Bronchial epithelial cell (primary cell): ENCODE results near the gene PWWP2A. TPM values are rescaled to one million over a fixed set of nuclear protein-coding genes. Genes with fewer than 3 reads are reported as not detected.

Experiments used
- DNase-seq: peaks from one replicate; pipeline ENCODE4 v3.0.0-alpha.2; 2010; ENCODE audit warnings: low read depth
- FAIRE-seq: peaks from 2 replicates; lab custom pipeline; 2011; peaks lifted over from hg19 to GRCh38; lab: Jason Lieb, UNC
- H3K27me3 ChIP-seq: 2 replicates; pipeline ENCODE4 v1.5.1; 2011; ENCODE audit warnings: low read length; ENCODE audit not compliant: control insufficient read depth, insufficient read depth
- H3K36me3 ChIP-seq: 2 replicates; pipeline ENCODE4 v1.5.1; 2011; ENCODE audit warnings: low read length; ENCODE audit not compliant: control insufficient read depth, insufficient read depth
- H3K4me3 ChIP-seq: 2 replicates; pipeline ENCODE4 v1.5.1; 2011; ENCODE audit warnings: mild to moderate bottlenecking, low read depth, low read length, control low read depth
- total RNA-seq: library from RNA; depleted of rRNA; stranded (reverse); fragments of >200 nt; gene quantifications from 2 replicates; pipeline ENCODE4 v1.2.1, GENCODE V29; 2014
- TF ChIP-seq, protein P1 (sequence below): IDR thresholded peaks from 2 replicates; pipeline ENCODE4 v1.5.1; 2011; ENCODE audit warnings: mild to moderate bottlenecking, moderate library complexity, low read length, control low read depth, inconsistent platforms; ENCODE audit not compliant: insufficient read depth, severe bottlenecking

Gene PWWP2A
- total RNA-seq, 1 donor from 2014 or later = 10.8 TPM

GRCh38 chr5:160054047-160054446, 65.2 kb downstream of the PWWP2A start:
- H3K36me3 ChIP-seq = peaks cover 10% of the 10 kb centered on the region
- peak; percentile 4 for DNase-seq

GRCh38 chr5:160049099-160049498, 70.2 kb downstream of the PWWP2A start:
- TF ChIP-seq, protein P1, sequence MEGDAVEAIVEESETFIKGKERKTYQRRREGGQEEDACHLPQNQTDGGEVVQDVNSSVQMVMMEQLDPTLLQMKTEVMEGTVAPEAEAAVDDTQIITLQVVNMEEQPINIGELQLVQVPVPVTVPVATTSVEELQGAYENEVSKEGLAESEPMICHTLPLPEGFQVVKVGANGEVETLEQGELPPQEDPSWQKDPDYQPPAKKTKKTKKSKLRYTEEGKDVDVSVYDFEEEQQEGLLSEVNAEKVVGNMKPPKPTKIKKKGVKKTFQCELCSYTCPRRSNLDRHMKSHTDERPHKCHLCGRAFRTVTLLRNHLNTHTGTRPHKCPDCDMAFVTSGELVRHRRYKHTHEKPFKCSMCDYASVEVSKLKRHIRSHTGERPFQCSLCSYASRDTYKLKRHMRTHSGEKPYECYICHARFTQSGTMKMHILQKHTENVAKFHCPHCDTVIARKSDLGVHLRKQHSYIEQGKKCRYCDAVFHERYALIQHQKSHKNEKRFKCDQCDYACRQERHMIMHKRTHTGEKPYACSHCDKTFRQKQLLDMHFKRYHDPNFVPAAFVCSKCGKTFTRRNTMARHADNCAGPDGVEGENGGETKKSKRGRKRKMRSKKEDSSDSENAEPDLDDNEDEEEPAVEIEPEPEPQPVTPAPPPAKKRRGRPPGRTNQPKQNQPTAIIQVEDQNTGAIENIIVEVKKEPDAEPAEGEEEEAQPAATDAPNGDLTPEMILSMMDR = no peak
- DNase-seq (no peak), FAIRE-seq (no peak)
- no peak overlapping the region for H3K4me3 ChIP-seq
- H3K36me3 ChIP-seq = peaks cover 6% of the 10 kb centered on the region
- no peaks in the 10 kb centered on the region for H3K27me3 ChIP-seq

More at GRCh38 chr5:160054047-160054446, 65.2 kb downstream of the PWWP2A start:
- H3K4me3 ChIP-seq = no peak overlapping the region
- TF ChIP-seq, protein P1 = no peak
- no peak for FAIRE-seq
- no peaks in the 10 kb centered on the region for H3K27me3 ChIP-seq

GRCh38 chr5:160048131-160048530, 71.1 kb downstream of the PWWP2A start:
- FAIRE-seq = no peak
- H3K36me3 ChIP-seq = peaks cover 6% of the 10 kb centered on the region

DNA sequence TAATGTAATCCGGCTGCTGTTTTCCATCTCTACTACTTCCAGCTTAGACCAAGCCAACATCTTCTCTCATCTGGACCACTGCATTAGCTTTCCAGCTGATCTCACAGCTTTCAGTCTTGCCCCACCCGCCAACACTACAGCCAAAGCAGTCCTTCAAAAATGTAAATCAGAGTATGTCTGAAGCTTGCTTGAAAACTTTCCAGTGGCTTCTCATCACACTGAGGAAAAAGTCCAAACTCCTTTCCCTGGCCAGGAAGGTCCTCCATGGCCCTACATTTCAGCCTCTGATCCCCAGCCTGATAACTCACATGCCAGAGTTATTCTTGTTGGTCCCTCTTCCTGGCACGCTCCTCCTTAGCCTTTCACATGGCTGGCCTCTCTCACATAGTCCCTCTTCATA, 71.8 kb downstream of the PWWP2A start:
- TF ChIP-seq, protein P1 = no peak
- FAIRE-seq (no peak), DNase-seq (no peak)
- Histone ChIP-seq H3K4me3 (no peak overlapping the region), H3K27me3 (no peaks in the 10 kb centered on the region), H3K36me3 (peaks cover 6% of the 10 kb centered on the region)

More at GRCh38 chr5:160048131-160048530, 71.1 kb downstream of the PWWP2A start:
- TF ChIP-seq, protein P1 = no peak
- H3K27me3 ChIP-seq = no peaks in the 10 kb centered on the region
- DNase-seq = no peak
- H3K4me3 ChIP-seq = no peak overlapping the region

GRCh38 chr5:160044967-160045366, 74.3 kb downstream of the PWWP2A start:
- Histone ChIP-seq H3K4me3 (no peak overlapping the region), H3K36me3 (peaks cover 3% of the 10 kb centered on the region), H3K27me3 (no peaks in the 10 kb centered on the region)
- DNase-seq = no peak
- TF ChIP-seq, protein P1 = no peak
- no peak for FAIRE-seq

DNA sequence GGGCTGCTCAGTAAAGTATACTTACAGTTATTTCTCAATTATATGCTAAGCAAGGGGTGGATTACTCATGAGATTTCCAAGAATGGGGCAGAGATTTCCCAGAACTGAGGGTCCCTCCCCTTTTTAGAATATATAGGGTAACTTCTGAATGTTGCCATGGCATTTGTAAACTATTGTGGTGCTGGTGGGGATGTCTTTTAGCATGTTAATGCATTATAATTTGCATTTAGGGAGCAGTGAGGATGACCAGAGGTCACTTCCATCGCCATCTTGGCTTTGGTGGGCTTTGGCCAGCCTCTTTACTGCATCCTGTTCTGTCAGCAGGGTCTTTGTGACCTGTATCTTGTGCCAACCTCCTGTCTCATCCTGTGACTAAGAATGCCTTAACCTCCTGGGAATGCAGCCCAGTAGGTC, 74.9 kb downstream of the PWWP2A start:
- no peak overlapping the region for H3K4me3 ChIP-seq
- no peaks in the 10 kb centered on the region for H3K36me3 ChIP-seq
- no peak for FAIRE-seq
- TF ChIP-seq, protein P1 = no peak
- DNase-seq = peak; percentile 3
- H3K27me3 ChIP-seq = no peaks in the 10 kb centered on the region
